Glutamatergic neuron (in vitro differentiated cells): ENCODE results near the gene SLC17A1. TPM values are rescaled to one million over a fixed set of nuclear protein-coding genes. Genes with fewer than 3 reads are reported as not detected.

ENCODE experiments used
- DNase-seq: peaks from one replicate; pipeline ENCODE4 v3.0.0; 2022
- H3K27ac Mint-ChIP-seq: one replicate; pipeline ENCODE4 v1.8.0; 2020; ENCODE audit warnings: mild to moderate bottlenecking, mixed read lengths, inconsistent platforms; ENCODE audit not compliant: unreplicated experiment
- H3K27me3 Mint-ChIP-seq: one replicate; pipeline ENCODE4 v1.8.0; 2020; ENCODE audit warnings: mild to moderate bottlenecking, moderate library complexity, mixed read lengths, inconsistent platforms; ENCODE audit not compliant: unreplicated experiment
- H3K36me3 Mint-ChIP-seq: one replicate; pipeline ENCODE4 v1.8.0; 2020; ENCODE audit warnings: mild to moderate bottlenecking, mixed read lengths, inconsistent platforms; ENCODE audit not compliant: unreplicated experiment
- H3K4me1 Mint-ChIP-seq: one replicate; pipeline ENCODE4 v1.8.0; 2020; ENCODE audit warnings: mild to moderate bottlenecking, low read depth, mixed read lengths, inconsistent platforms; ENCODE audit not compliant: unreplicated experiment
- H3K4me3 Mint-ChIP-seq: one replicate; pipeline ENCODE4 v1.8.0; 2020; ENCODE audit warnings: mild to moderate bottlenecking, mixed read lengths, inconsistent platforms; ENCODE audit not compliant: unreplicated experiment
- H3K9me3 Mint-ChIP-seq: one replicate; pipeline ENCODE4 v1.8.0; 2020; ENCODE audit warnings: mild to moderate bottlenecking, moderate library complexity, mixed read lengths, inconsistent platforms; ENCODE audit not compliant: unreplicated experiment
- CTCF ChIP-seq: fragments of 200-600 bp; sonication (generic); IDR thresholded peaks from one replicate; pipeline ENCODE4 v1.5.0; 2021; ENCODE audit not compliant: partially characterized antibody, unreplicated experiment
- long read RNA-seq: library from polyadenylated mRNA; unstranded; transcript quantifications from one replicate; pipeline ENCODE4 v2.0.0, GENCODE V29; 2020; ENCODE audit not compliant: unreplicated experiment
- total RNA-seq: library from RNA; stranded (reverse); fragmentation: NEBNext Ultra II Directional; extraction: Animal tissue kit (Norgen Biotek cat#: 25700); gene quantifications from one replicate; pipeline ENCODE4 v1.2.1, GENCODE V29; 2021; ENCODE audit not compliant: unreplicated experiment

The SLC17A1 gene
- total RNA-seq, result not detected
- long read RNA-seq, result 0 reads

GRCh38 chr6:25831532-25832306 is at the start of gene SLC17A1:
Gene SLC17A1, minus strand, starts transcription at chr6:25832052. Its CDS starts 1,495 bp downstream, at chr6:25830557.
- no peak for TF ChIP-seq CTCF
- H3K4me1 Mint-ChIP-seq, result peaks cover 18% of the 10 kb centered on the region
- DNase-seq, result no peak
- peak within 1 kb of the TSS; percentile 10 for H3K27ac Mint-ChIP-seq
- H3K27me3 Mint-ChIP-seq, result no peaks in the 10 kb centered on the region
- H3K4me3 Mint-ChIP-seq, result no peak within 1 kb of the TSS
- no peaks in the 10 kb centered on the region for H3K36me3 Mint-ChIP-seq
- no peaks in the 10 kb centered on the region for H3K9me3 Mint-ChIP-seq

- peaks cover 2% of the 10 kb centered on the region for H3K9me3 Mint-ChIP-seq
- no peak for DNase-seq
Observed at GRCh38 chr6:25880601-25881000, 48.7 kb upstream of the SLC17A1 start.

GRCh38 chr6:25878721-25879322 is 47.0 kb upstream of the SLC17A1 start:
- no peak for DNase-seq
- Mint-ChIP-seq H3K36me3 (no peaks in the 10 kb centered on the region), H3K9me3 (peaks cover 2% of the 10 kb centered on the region), H3K4me1 (peaks cover 1% of the 10 kb centered on the region), H3K4me3 (no peak overlapping the region), H3K27me3 (peaks cover 2% of the 10 kb centered on the region), H3K27ac (no peak overlapping the region)
- TF ChIP-seq CTCF, result no peak

More at GRCh38 chr6:25880601-25881000, 48.7 kb upstream of the SLC17A1 start:
- Mint-ChIP-seq H3K4me3 (no peak overlapping the region), H3K36me3 (no peaks in the 10 kb centered on the region), H3K27me3 (peaks cover 2% of the 10 kb centered on the region), H3K4me1 (peaks cover 8% of the 10 kb centered on the region), H3K27ac (no peak overlapping the region)
- no peak for TF ChIP-seq CTCF

- Mint-ChIP-seq H3K27ac (no peak overlapping the region), H3K4me3 (no peak overlapping the region), H3K4me1 (no peaks in the 10 kb centered on the region), H3K27me3 (peaks cover 2% of the 10 kb centered on the region), H3K36me3 (no peaks in the 10 kb centered on the region), H3K9me3 (no peaks in the 10 kb centered on the region)
- TF ChIP-seq CTCF, result no peak
- no peak for DNase-seq
Observed at GRCh38 chr6:25875926-25876602, 44.2 kb upstream of the SLC17A1 start.
